NCI-H1694 (cell line): ENCODE data around the gene OR52W1.
A peak's percentile ranks its signal among the peaks of the same experiment; 100 is the strongest.
"Not testable (repeated sequence)": the region's sequence is repeated elsewhere in the genome, so short reads cannot be mapped to it uniquely, and the experiment has no call there.

Experiments used
- DNase-seq: peaks from one replicate; lab custom pipeline; 2025; lab: John Stamatoyannopoulos, UW

Gene OR52W1

DNA sequence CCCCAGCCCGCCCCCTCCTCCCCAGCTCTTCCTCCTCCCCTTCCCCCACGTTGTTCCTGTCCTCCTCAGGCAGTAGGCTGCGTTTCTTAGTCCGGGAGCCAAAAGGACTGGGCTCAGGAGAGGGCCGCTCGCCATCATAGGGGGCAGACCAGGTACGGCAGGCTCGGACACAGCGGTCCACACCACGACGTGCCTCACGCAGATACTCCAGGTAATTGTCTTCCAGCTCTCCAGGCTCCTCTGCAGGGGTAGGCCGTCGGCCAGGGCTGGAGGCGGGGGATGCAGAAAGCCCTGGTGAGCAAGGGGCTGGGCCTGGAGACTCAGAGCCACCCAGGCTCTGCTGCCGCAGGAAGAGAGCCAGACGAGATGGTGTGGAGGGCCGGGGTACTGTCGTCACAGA lies 18.7 kb downstream of the OR52W1 start:
- no peak for DNase-seq

DNA sequence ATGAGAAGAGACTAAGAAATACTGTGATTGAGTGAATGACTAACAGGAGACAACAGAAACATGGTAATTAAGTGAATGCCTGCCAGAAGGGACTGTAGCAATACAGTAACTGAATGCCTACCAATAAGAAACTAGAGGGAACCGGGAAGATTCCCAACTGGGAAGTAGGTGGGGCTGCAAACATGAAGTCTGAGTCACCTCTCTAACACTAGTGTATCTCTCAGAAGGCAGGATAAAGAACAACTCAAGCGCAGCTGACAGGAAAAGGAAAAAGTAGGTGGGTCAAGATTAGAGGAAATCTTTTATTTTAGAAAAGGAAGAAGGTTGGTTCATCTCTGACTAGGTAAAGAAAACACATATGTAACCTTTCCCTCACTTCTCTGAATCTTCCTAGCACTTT lies 20.3 kb downstream of the OR52W1 start:
- no peak for DNase-seq

DNA sequence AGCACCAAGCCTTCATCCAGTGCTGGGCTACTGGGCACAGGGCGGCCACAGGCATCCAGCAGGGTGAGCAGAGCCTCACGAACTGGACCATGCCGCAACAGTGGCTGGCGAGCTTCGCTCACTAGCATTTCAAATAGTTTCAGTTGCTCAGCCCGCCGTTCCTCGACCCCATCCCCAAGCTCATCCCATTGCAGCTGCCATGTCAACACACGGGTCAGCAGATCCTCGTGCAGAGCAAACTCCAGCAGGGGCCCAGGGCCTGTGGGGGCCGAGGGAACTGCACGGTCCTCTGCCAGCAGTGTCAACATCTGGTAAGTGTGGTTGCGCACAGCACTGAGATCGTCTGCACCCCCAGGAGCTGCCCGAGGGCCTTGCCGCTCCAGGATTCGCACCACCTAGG lies 24.8 kb downstream of the OR52W1 start:
- DNase-seq = no peak

DNA sequence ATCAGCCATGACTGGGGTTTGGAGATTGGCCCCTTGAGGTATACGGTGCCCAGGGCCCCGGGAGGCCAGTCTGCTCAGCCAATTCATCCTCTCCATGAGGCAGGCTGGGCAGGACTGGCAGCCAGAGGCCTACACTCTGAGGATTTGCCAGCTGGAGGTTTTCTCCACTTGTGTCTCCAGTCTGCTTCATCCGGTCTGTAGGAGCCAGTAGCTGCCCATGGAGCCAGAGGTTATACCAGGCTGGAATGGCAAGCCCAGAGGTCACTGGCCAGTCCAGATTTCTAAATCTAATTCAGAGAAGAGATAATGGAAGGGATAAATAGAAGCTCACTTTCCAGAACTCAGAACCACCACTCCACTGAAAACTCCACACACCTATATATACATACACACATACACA lies 25.4 kb downstream of the OR52W1 start:
- no peak for DNase-seq

DNA sequence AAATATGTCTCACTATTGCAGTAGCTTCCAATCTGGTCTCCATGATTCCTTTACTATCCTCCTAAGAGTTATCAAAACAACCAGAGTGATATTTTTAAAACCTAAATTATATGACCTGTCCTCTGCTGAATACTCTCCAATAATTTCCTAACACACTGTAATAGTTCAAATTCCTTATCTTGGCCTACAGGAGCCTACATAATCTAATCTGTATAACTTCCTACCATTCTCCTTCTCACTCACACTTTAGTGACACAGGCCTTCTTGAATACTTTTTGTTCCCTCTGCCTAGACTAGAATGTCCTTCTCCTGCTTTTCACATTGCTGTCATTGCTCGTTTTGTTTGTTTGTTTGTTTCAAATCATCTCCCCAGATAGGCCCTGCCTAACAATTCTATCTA lies 26.0 kb downstream of the OR52W1 start:
- DNase-seq = no peak

DNA sequence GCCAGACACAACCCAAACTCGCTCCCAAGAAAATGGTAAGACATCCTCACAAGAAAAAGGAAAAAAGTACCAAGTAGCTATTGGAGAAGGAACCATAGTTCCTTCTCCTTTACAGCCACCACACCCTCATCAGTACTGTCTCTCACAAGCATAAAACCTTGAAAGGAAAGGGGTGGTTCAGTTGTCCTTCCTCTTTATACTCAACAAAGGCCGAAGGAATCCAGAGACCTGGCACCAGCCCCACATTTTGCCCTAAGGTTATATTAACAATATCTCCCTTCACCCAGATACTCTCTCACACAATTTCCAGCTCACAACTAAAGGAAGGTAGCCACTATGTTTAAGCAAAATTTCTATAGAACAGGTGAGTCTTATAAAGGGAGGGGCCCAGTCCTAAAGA lies 26.9 kb downstream of the OR52W1 start:
- no peak for DNase-seq

DNA sequence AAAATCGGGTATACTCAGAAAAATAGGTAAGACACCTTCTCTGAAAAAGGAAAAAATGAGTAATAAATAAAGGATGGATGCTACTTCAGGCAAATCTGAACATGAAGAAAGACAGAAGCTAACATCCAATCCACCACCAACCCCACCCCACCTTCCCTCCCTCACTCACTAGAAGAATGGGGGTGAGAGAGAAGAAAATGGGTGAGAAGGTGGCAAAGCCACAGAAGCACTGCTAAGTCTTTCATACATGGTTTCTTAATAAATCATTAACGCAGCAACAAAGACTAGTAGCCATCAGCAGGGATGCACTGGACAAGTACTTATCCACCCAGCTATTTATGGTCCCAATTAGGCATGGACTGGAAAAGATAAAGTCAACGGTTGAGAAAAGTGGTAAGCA lies 29.5 kb downstream of the OR52W1 start:
- DNase-seq = no peak

DNA sequence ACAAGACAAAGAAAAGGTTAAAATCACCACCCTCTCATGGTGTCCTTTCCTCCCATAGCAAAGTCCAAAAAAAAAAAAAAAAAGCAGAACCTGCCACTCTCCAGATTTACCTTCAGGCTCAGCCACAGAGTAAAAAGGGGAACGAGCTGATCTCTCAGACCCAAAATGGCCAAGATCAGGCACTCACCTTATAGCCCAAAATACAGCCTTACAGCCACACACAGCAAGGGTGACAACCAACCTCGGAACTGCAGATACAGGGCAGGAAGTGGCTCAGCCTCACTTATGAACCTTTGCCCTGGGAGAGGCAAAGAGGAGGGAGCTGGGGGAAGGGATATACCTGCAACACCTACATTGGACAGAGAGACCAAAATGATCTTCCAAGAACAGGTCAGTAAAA lies 30.9 kb downstream of the OR52W1 start:
- no peak for DNase-seq

DNA sequence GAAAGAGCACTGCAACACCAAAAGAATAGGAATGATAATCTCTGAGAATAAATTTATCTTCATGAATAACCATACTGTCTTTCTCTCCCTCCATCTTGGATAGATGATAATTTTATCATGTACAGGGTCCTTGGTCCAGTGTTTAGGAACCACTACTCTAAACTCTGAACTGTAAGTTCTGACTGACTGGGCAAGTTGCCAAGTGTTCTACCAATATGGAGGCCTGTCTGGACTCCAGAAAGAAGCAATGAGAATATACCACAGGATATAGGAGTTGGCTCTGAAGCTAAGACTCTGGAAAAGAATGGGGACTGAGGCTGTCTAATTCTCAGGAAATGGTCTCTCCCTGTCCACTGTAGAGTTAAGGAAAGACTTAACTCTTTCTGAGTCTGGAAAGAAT lies 33.9 kb downstream of the OR52W1 start:
- DNase-seq = no peak

DNA sequence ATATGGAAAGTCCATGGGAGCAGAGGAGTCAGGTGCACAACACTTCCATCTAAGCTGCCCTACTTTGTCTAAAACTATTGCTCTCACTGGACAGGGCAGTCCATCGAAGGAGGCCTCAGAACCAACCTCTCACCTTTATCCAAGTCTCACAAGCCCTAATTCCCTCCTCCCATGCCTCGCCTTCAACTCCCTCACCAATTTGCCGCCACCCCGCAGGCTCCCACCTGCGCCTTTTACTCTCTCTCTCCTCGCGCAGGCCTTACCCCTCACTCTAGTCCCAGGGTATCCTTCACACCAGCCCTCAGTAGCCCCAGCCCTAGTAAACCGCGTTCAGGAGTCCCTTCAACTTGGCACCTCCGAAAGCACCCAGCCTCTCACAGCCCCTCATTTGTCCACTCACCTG lies 35.0 kb downstream of the OR52W1 start:
- no peak for DNase-seq

DNA sequence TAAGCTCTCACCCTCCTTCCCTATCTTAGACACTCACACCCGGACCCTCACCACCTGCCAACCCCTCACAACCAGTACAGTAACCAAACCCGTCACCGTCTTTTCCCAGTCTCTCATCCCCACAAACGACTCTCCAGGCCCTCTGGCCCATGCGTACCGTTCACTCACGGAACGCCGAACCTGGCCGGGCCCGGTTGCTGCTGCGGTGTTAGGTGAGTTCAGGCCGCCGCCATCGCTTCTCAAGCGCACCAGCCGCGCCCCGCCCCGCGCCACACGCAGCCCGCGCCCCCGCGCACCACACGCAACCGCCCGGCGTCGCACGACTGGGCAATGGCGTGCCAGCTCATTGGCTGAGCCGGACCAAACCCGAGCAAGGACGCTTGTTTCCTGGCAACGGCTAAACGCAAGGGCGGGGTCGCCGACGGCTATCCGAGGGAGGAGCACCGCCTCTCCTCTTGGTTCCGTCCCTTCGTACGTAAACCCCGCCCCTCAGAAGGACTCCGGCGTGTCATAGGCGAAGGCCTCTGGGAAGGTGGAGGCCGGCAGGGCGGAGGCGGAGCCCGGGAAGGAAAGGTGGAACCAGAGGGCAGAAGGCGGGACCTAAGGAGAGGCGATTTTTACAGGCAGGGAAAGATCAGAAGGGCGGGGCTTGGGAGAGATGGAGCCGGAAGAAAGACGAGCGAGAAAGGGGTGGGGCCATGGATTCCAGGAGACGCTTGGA lies 35.5 kb downstream of the OR52W1 start, which contains the start of gene FHIP1B:
FHIP1B (minus strand) TSS at position 250 of the 721 bp plus-strand sequence. CDS start 10,120 bp downstream, outside the sequence.
- DNase-seq = peak; percentile 98

DNA sequence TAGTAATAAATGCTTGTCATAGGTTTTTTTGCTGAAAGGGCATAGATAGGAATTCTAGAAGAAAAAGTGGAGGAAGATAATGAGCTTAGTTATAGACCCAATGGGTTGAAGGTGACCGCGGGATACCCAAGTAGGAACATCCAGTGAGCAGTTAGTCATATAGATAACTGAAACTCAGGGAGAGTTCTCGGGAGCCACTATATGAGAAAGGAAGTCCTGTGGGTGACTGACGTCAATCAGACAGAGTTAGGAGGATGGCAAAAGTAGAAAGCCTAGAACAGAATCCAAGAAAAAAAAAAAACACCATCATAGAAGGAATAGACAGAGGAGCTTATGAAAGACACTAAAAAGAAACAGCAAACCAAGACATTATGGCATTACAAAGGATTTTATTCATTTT lies 38.2 kb downstream of the OR52W1 start:
- DNase-seq = no peak

DNA sequence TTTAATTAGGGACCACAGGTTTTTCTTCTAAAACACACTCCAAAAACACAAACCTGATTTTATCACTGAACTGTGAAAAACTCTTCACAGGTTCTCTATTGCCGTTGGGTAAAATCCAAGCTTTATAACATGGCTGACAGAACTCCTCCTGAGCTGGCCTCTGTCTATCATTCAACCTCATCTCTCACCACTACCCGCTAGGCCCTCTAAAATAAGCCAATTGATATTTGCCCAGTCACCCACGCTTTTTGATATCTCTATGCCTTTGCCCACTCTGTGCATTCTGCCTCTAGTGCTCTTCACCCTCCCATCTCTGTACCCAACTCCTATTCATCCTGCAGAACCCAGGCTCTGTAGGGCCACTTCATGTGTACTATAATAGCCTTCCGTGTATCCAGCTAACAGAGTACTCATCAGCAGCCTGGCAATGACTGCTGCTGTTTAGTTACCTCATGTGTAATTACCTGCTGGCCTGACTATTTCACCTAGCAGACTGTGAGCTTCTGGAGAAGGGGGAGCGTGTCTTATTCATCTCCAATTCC lies 38.8 kb downstream of the OR52W1 start:
- no peak for DNase-seq

DNA sequence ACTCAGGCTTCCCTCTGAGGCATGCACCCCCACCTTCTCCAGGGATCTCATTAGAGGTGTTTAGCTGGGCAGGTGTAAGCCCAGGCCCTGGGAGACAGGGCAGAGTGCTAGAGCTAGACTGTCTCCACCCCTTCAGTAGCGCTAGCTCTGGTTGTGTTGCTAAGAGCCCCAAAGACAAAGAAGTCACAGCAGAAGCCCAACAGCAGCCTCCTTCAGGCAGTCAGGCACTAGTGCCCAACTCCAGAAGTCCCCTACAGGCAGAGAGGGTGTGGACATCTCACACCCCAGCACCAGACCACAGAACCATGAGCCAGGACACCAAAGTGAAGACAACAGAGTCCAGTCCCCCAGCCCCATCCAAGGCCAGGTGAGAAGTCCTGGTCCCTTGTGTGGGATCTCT lies 39.9 kb downstream of the OR52W1 start, which contains the start of gene CNGA4:
CNGA4 (plus strand) TSS at position 188 of the 400 bp plus-strand sequence; CDS start at position 306, 118 bp downstream.
- no peak for DNase-seq

DNA sequence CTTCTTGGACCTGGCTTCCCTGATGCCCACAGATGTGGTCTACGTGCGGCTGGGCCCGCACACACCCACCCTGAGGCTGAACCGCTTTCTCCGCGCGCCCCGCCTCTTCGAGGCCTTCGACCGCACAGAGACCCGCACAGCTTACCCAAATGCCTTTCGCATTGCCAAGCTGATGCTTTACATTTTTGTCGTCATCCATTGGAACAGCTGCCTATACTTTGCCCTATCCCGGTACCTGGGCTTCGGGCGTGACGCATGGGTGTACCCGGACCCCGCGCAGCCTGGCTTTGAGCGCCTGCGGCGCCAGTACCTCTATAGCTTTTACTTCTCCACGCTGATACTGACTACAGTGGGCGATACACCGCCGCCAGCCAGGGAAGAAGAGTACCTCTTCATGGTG lies 41.1 kb downstream of the OR52W1 start:
- no peak for DNase-seq

DNA sequence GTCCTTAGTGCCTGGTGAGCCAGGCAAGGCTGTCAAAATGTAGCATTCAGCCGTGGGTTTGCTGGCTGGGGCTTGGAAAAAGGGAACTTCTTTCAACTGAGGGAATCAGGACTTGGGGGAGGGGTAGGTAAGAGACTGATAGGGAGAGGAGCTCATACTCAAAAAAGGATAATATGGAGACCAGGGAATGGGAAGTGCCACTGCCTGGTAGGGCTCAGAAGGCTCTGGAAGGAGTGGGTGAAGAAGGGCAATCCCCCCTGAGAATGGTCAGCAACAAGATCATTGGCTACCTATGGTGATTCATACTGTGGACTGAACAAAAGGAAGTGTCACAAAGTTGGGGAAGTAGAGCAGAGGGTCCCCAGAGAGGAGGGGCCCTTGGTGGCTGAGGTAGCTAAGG lies 41.8 kb downstream of the OR52W1 start:
- DNase-seq = no peak

DNA sequence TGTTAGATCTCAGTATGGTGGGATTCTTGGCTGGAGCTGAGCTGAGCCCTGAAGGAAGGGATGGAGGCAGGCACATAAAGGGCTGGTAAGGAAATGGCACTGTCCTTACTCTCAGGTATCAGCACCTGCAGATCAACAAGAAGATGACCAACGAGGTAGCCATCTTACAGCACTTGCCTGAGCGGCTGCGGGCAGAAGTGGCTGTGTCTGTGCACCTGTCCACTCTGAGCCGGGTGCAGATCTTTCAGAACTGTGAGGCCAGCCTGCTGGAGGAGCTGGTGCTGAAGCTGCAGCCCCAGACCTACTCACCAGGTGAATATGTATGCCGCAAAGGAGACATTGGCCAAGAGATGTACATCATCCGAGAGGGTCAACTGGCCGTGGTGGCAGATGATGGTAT lies 42.3 kb downstream of the OR52W1 start:
- no peak for DNase-seq

DNA sequence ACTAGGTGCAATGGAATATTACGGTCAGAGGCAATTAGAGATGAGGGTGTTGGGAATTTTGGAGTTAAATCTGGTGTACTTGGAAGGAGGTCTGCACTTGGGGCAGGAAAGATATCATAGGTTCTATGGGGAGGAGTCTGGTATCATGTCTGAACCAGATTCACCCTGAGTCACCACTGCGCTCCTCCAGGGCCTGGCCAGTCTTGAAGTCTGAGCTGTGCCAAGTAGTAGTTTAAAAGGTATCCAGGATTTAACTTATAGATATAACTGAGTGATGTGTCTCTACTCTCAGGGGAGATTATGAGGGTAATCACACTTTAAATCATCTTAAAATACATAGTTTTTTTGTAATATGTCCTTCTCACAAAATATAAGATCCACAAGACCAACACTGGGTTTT lies 46.5 kb downstream of the OR52W1 start:
- DNase-seq = no peak

DNA sequence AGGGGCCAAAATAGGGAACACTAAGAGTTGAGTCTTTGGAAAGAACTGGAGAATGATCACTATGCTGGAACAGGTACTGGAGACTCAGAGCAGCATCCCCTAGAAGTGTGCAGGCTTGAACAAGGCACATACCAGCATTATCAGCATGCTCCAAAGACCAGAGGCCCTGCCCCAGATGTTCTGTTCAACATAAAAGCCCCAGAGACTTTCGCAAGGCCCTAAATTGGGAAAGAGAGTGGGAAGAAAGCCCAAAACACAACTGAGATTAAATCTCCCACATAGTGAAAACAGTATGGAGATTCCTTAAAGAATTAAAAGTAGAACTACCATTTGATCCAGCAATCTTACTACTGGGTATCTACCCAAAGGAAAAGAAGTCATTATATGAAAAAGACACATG lies 49.2 kb downstream of the OR52W1 start:
- no peak for DNase-seq

DNA sequence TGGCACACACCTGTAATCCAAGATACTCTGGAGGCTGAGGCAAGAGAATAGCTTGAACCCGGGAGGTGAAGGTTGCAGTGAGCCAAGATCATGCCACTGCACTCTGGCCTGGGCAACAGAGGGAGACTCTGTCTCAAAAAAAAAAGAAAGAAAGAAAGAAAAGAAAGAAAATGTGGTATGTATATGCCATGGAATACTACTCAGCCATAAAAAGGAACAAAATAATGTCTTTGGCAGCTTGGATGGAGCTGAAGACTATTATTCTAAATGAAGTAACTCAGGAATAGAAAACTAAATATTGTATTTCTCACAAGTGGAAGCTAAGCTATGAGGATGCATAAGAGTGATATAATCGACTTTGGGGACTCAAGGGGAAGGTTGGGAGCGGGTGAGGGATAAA lies 49.9 kb downstream of the OR52W1 start:
- DNase-seq = not testable (repeated sequence)
